GM10847 (cell line): ENCODE measurements around the gene SLC35A4.

Experiments
- POLR2A ChIP-seq: IDR thresholded peaks from 2 replicates; pipeline ENCODE4 v1.6.1; 2011; ENCODE audit not compliant: insufficient read length; ENCODE audit errors: extremely low read depth

Gene SLC35A4

DNA sequence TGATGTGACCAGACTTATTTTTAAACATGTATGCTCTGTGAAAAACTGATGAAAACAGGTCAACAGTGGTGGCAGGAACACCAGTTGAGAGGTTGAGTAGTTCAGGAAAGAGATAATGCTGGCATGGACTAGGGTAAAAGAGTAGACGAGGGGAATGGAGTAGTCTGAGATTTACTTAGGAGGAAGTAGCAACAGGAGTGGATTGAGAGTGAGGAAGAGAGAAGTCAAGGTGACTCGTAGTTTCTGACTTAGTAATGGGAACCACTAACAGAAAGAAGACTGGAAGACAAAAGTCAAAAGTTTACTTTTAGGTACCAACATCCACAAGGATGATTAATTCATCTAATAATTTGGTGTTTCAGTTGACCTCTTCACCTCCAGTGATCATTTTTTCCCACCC, 11.0 kb upstream of the SLC35A4 start:
- TF ChIP-seq POLR2A: no peak

GRCh38 chr5:140554454-140554853, 10.2 kb upstream of the SLC35A4 start:
- TF ChIP-seq POLR2A: no peak

GRCh38 chr5:140555747-140556312, 8.8 kb upstream of the SLC35A4 start:
- TF ChIP-seq POLR2A: no peak

DNA sequence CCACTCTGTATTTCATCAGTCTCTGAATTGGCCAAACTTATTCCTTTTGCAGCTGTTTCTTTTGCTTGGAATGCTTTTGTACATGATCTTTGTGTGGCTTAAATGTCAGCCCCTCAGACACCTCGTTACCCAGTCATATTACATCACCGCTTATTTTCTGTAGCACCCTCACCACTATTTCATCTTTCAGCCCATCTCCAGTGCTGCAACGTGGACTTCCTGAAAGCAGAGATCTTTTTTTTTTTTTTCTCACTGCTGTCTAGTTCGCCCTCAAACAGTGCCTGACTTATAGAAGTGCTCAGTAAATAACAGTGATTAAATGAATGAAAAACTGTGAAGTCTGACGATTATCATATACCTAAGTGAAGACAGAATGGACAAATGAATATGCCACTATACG, 8.2 kb upstream of the SLC35A4 start:
- TF ChIP-seq POLR2A: no peak

- peak; percentile 97 for TF ChIP-seq POLR2A
These were observed 7.4 kb upstream of the SLC35A4 start, which contains the start of gene SRA1 for GRCh38 chr5:140557136-140557805. Gene SRA1 (minus strand): TSS chr5:140557473. CDS start chr5:140557452, 21 bp downstream.

GRCh38 chr5:140557965-140558364, 6.7 kb upstream of the SLC35A4 start:
- no peak for TF ChIP-seq POLR2A

GRCh38 chr5:140558542-140558941, 6.1 kb upstream of the SLC35A4 start:
- TF ChIP-seq POLR2A: no peak

GRCh38 chr5:140560227-140560626, 4.4 kb upstream of the SLC35A4 start:
- TF ChIP-seq POLR2A: no peak

DNA sequence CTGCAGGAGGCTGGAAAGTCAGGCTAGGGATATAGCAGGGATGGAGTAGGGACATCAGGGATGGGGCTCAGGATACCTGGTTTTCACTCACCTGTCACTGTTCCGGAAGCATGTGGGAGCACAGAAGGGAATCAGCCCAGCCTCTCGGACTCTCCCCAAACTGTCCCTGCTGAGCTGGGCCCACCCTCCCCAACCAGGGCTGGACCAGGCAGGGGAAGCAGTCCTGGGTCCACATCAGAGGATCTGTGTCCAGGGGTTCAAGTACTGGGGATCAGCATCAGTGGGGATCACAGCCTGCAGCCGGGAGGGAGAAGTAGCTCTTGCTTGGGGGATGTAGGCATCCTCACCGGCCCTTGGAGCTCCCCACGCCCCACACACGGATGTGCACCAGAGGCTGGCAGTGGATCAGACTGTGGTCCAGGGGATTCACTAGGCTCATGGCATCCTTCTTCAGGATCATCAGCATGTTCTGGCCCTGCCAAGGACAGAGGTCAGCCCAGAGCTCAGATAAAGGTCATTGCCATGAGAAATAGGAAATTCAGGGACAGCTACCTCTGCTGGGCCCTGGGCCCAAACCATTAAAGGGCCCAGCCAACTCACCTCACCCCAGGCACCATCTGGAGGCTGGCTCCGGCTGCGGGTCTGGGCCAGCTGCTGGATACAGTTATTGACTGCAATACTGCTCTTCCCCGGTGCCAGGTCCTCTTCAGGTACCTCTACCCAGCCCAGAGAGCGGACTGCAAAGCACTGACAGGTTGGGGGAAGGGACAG, 2.7 kb upstream of the SLC35A4 start:
- TF ChIP-seq POLR2A: no peak

- no peak for TF ChIP-seq POLR2A
These were observed 1.0 kb upstream of the SLC35A4 start for GRCh38 chr5:140563596-140563995.

GRCh38 chr5:140565024-140565779, 574 bp downstream of the SLC35A4 start:
- no peak for TF ChIP-seq POLR2A

DNA sequence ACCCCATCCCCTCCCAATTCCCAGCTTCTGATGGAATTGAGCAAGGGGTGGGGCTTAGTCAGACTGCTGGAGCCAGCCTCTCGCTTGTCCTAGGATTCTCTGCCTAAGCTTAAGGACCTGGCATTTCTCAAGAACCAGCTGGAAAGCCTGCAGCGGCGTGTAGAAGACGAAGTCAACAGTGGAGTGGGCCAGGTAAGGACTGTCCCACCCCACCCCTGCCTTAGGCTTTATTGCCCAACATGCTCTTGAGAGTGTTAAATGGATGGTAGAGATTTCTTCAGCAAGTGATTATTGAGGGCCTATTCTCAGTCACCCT, 1.1 kb downstream of the SLC35A4 start:
- TF ChIP-seq POLR2A: no peak

DNA sequence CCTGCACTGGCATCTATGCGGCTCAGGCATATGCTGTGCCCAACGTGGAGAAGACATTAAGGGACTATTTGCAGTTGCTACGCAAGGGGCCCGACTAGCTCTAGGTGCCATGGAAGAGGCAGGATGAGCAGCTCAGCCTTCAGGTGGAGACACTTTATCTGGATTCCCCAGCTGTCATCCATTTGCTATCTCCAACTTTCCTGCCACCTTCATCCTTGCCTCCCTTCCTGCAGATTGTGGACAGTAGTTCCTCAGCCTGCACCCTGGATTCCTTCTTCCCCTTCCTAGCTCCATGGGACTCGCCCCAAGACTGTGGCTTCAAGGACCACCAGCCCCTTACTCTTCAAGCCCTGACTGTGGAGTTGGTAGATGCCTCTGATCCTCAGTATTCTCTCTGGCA, 2.0 kb downstream of the SLC35A4 start:
- TF ChIP-seq POLR2A: no peak

DNA sequence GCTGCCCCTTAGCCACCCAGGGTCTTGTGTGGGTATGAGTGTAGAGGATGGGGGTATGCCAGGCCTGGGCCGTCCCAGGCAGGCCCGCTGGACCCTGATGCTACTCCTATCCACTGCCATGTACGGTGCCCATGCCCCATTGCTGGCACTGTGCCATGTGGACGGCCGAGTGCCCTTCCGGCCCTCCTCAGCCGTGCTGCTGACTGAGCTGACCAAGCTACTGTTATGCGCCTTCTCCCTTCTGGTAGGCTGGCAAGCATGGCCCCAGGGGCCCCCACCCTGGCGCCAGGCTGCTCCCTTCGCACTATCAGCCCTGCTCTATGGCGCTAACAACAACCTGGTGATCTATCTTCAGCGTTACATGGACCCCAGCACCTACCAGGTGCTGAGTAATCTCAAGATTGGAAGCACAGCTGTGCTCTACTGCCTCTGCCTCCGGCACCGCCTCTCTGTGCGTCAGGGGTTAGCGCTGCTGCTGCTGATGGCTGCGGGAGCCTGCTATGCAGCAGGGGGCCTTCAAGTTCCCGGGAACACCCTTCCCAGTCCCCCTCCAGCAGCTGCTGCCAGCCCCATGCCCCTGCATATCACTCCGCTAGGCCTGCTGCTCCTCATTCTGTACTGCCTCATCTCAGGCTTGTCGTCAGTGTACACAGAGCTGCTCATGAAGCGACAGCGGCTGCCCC, 2.6 kb downstream of the SLC35A4 start:
- TF ChIP-seq POLR2A: no peak

DNA sequence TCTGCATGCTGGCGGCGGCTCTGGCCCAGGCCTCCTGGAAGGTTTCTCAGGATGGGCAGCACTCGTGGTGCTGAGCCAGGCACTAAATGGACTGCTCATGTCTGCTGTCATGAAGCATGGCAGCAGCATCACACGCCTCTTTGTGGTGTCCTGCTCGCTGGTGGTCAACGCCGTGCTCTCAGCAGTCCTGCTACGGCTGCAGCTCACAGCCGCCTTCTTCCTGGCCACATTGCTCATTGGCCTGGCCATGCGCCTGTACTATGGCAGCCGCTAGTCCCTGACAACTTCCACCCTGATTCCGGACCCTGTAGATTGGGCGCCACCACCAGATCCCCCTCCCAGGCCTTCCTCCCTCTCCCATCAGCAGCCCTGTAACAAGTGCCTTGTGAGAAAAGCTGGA, 3.2 kb downstream of the SLC35A4 start:
- TF ChIP-seq POLR2A: no peak
